Erythroblast (primary cell): Measurements from ENCODE around the gene RAB38.

ENCODE experiments used
- GATA1 ChIP-seq: IDR thresholded peaks from 2 replicates; pipeline ENCODE4 v1.6.1; 2011; ENCODE audit warnings: low read depth, mild to moderate bottlenecking, control low read depth, low read length, moderate library complexity
- POLR2A ChIP-seq: IDR thresholded peaks from 2 replicates; pipeline ENCODE4 v1.6.1; 2011; ENCODE audit warnings: mild to moderate bottlenecking, low read length

- TF ChIP-seq POLR2A (no peak), GATA1 (no peak)
Measured at GRCh38 chr11:88087337-88087736, 87.9 kb downstream of the RAB38 start.
